Right lobe of liver (tissue), 4 donors: ENCODE measurements around the gene GIMAP2.

ENCODE experiments used
- POLR2A ChIP-seq: fragments of 450-650 bp; IDR thresholded peaks from one replicate; pipeline ENCODE4 v1.6.1; 2017; ENCODE audit warnings: antibody characterized with exemption, mild to moderate bottlenecking
- TF ChIP-seq, protein P1 (sequence below), 4 donors: fragments of 200-600 bp in 3 of 4; fragments of 450-650 bp in 1 of 4; IDR thresholded peaks; one replicate each; pipeline versions ENCODE4 v1.5.1 to v1.8.0; 2016 to 2022; ENCODE audit warnings: antibody characterized with exemption in 4 of 4, mild to moderate bottlenecking in 2 of 4
- donor health status: DM: no; HTN: no; CAD: no.
- donor health status: DM: no; HTN: no; CAD: no.
- donor health status: DM: no; HTN: yes; CAD: no.

DNA sequence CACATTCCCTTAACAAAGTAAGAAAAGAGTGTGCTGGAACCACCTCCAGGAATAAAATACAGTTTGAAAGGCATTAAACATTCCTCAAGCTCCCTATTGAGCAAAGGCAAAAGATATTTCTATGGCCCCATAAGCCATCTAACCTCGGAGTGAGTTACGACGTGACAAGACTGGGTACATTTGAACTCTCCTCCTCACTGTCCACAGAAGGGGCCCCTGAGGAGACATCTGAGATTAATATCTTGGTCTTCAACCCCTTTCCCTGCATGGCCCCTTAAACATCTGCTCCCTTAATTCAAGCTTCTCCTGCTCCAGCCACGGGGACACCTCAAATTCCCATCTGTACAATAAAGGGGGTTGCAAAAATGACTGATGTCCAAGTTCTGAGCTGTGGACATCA is 31.4 kb downstream of the GIMAP2 start:
- TF ChIP-seq, protein P1, sequence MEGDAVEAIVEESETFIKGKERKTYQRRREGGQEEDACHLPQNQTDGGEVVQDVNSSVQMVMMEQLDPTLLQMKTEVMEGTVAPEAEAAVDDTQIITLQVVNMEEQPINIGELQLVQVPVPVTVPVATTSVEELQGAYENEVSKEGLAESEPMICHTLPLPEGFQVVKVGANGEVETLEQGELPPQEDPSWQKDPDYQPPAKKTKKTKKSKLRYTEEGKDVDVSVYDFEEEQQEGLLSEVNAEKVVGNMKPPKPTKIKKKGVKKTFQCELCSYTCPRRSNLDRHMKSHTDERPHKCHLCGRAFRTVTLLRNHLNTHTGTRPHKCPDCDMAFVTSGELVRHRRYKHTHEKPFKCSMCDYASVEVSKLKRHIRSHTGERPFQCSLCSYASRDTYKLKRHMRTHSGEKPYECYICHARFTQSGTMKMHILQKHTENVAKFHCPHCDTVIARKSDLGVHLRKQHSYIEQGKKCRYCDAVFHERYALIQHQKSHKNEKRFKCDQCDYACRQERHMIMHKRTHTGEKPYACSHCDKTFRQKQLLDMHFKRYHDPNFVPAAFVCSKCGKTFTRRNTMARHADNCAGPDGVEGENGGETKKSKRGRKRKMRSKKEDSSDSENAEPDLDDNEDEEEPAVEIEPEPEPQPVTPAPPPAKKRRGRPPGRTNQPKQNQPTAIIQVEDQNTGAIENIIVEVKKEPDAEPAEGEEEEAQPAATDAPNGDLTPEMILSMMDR (IDR thresholded peaks at IDR 0.05): no peak
- TF ChIP-seq POLR2A: no peak
